ENCODE results near the gene NR0B2.

DNA sequence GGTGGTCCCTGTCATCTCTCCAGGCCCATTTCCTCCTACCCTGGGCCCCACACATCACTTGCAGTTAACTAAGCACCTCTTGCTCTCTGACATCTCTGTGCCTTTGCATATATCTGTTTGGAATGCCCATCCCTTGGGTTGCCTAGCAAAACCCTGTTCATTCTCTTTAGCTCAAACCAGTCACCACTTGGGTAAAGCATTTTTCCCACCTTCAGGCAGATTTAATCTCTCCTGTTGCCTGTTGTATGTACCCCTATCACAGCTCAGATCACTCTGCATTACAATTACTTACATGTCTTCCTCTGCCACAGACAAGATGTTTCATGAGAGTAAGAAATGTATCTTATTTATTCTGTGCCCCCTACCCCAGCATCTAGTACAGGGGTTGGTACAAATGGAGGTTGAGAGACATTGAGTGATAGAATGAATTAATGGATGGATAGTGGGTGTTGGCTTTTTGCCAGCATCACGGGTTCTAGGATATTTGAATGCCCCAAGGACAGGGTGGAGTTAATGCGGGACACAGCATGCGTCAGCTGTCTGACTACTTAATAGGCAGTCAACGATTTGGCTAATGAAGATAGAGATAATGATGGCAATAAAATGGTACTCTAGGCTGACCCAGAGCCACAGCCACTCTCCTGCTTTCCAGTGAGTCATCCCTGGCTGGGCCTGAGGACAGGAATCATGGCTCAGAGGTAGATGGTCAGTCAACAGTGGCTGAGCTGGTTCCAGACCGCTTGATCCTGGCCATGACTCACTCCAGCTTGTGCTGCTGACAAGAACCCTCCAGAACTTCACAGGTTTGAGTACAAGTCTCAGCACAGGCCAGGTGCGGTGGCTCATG lies 6.5 kb downstream of the NR0B2 start:
- no peak for TF ChIP-seq CTCF (conservative IDR thresholded peaks at IDR 0.05)
- TF ChIP-seq EZH2 (IDR thresholded peaks at IDR 0.05; ENCODE audit: low read depth): no peak

Measured in PC-9 (cell line).